Mesothelial cell of epicardium (in vitro differentiated cells): ENCODE results near the gene TGFB3. TPM values are rescaled to one million over a fixed set of nuclear protein-coding genes. Genes with fewer than 3 reads are reported as not detected.

Source experiments
- DNase-seq, 2 experiments: peaks; one replicate each; pipeline ENCODE4 v3.0.0; 2021; ENCODE audit warnings: low spot score in 2 of 2; ENCODE audit not compliant: unreplicated experiment in 2 of 2
- H3K27ac Mint-ChIP-seq: 2 replicates; pipeline ENCODE4 v1.8.0; 2021; ENCODE audit warnings: mixed read lengths
- H3K27me3 Mint-ChIP-seq: 2 replicates; pipeline ENCODE4 v1.8.0; 2021; ENCODE audit warnings: low read depth, mixed read lengths
- H3K36me3 Mint-ChIP-seq: 2 replicates; pipeline ENCODE4 v1.8.0; 2021; ENCODE audit warnings: mixed read lengths
- H3K4me1 Mint-ChIP-seq: 2 replicates; pipeline ENCODE4 v1.8.0; 2021; ENCODE audit warnings: mixed read lengths
- H3K4me3 Mint-ChIP-seq: 2 replicates; pipeline ENCODE4 v1.8.0; 2021; ENCODE audit warnings: mild to moderate bottlenecking, moderate library complexity, mixed read lengths
- H3K9me3 Mint-ChIP-seq: 2 replicates; pipeline ENCODE4 v1.8.0; 2021; ENCODE audit warnings: mixed read lengths
- total RNA-seq: library from RNA; stranded (reverse); gene quantifications from 3 replicates; pipeline ENCODE4 v1.2.1, GENCODE V29; 2021
- TF ChIP-seq, protein P1 (sequence below): fragments of 200-600 bp; sonication (generic); IDR thresholded peaks from one replicate; pipeline ENCODE4 v1.5.0; 2021; ENCODE audit warnings: antibody characterized with exemption; ENCODE audit not compliant: unreplicated experiment

The TGFB3 gene
- total RNA-seq, 1 donor from 2014 or later = 62.0 TPM

DNA sequence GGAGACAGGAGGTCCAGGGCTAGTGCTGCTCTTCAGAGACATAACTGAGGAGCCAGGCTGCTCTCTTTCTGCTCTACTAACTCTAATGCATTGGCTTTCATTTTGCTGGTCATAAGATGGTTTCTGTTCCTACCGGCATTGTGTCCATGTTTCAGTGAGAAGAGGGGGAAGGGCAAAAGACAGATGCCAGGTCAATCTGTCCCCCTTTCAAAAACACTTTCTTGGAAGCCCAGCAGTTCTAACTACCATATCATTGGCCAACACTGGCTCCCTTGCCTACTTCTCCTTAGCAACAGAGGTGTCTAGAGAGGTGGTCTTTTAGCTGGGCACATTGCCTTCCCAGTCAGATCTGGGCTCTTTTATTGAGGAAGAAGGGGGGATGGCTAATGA, 63.9 kb downstream of the TGFB3 start:
- Mint-ChIP-seq H3K4me1 (peaks cover 19% of the 10 kb centered on the region), H3K36me3 (peaks cover 16% of the 10 kb centered on the region), H3K4me3 (no peak overlapping the region), H3K9me3 (peaks cover 17% of the 10 kb centered on the region), H3K27ac (no peak overlapping the region), H3K27me3 (no peaks in the 10 kb centered on the region)
- TF ChIP-seq, protein P1, sequence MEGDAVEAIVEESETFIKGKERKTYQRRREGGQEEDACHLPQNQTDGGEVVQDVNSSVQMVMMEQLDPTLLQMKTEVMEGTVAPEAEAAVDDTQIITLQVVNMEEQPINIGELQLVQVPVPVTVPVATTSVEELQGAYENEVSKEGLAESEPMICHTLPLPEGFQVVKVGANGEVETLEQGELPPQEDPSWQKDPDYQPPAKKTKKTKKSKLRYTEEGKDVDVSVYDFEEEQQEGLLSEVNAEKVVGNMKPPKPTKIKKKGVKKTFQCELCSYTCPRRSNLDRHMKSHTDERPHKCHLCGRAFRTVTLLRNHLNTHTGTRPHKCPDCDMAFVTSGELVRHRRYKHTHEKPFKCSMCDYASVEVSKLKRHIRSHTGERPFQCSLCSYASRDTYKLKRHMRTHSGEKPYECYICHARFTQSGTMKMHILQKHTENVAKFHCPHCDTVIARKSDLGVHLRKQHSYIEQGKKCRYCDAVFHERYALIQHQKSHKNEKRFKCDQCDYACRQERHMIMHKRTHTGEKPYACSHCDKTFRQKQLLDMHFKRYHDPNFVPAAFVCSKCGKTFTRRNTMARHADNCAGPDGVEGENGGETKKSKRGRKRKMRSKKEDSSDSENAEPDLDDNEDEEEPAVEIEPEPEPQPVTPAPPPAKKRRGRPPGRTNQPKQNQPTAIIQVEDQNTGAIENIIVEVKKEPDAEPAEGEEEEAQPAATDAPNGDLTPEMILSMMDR = no peak
- no peak for DNase-seq

DNA sequence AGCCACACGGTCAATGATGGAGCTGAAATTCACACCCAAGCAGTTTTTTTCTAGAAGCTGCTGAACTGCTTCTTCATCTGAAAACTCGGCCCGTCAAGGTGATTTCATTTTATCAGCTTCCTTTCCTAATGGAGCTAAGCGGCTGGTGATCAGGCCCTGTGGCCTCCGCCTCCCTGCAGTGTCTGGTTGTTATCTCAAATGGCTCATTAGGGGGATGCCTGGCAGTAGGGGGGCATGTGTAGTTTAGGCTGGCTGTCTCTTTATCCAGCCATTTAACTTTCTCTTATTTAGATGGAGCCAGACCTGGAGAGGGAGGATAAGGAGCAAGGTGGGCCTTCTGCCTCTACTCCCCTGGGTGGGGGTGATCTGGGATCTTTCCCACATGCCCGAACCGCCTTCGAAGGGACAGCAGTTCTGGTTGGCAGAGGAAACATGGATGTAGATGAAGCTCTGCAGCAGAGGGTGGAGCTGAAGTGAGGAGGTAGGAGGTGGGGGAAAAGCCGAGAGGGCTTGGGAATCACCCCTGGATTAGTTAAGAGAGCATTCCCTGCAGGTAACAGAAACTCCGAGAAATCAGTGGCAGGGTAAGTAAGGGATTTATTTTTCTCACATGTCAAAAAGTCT, 64.4 kb downstream of the TGFB3 start:
- Mint-ChIP-seq H3K9me3 (peaks cover 17% of the 10 kb centered on the region), H3K36me3 (peaks cover 16% of the 10 kb centered on the region), H3K27me3 (no peaks in the 10 kb centered on the region), H3K4me3 (no peak overlapping the region), H3K4me1 (peaks cover 19% of the 10 kb centered on the region), H3K27ac (no peak overlapping the region)
- no peak for DNase-seq
- TF ChIP-seq, protein P1 = no peak

DNA sequence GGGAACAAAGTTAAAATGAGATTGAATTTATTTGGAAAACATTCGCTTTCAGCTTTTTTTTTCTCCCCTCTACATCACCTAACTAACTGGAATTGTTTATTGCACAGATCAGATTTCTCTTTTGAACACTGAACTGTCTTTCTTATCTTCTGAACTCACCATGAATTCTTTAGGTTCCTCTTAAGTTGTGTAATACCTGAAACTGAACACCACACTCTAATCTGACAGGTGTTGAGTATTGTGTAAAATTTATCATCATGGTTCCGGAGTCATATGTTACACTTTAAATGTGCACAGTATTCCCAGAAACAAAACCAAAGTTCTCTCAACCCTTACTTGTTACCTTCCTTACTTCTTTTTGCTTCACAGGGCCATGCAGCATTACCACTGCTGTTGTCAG, 66.8 kb downstream of the TGFB3 start:
- DNase-seq = no peak
- no peak overlapping the region for H3K4me3 Mint-ChIP-seq
- H3K27ac Mint-ChIP-seq = peak overlapping the region; percentile 45
- H3K9me3 Mint-ChIP-seq = no peaks in the 10 kb centered on the region
- H3K36me3 Mint-ChIP-seq = no peaks in the 10 kb centered on the region
- H3K27me3 Mint-ChIP-seq = no peaks in the 10 kb centered on the region
- TF ChIP-seq, protein P1 = no peak
- peaks cover 40% of the 10 kb centered on the region for H3K4me1 Mint-ChIP-seq

DNA sequence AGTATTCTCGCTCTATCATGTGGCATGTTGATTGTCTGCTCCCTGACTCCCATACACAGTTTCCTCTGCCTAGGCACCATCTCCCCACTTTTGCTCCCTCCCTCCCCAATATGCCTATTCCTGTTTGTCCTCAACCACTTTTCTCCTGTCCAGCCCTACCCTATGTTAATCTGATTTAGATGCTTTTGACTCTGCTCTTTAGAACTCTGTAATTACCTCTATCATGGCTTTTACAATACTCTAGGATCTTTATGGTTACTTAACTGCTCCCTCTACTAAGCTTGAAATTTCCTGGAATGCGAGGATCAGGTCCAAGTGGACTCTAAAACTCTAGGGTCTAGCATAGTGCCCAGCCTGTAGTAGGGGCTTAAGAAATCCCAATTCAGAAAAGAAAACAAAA, 68.6 kb downstream of the TGFB3 start:
- Mint-ChIP-seq H3K4me1 (peaks cover 48% of the 10 kb centered on the region), H3K27ac (no peak overlapping the region), H3K27me3 (no peaks in the 10 kb centered on the region), H3K36me3 (peaks cover 2% of the 10 kb centered on the region), H3K4me3 (no peak overlapping the region), H3K9me3 (no peaks in the 10 kb centered on the region)
- no peak for DNase-seq
- TF ChIP-seq, protein P1 = no peak

DNA sequence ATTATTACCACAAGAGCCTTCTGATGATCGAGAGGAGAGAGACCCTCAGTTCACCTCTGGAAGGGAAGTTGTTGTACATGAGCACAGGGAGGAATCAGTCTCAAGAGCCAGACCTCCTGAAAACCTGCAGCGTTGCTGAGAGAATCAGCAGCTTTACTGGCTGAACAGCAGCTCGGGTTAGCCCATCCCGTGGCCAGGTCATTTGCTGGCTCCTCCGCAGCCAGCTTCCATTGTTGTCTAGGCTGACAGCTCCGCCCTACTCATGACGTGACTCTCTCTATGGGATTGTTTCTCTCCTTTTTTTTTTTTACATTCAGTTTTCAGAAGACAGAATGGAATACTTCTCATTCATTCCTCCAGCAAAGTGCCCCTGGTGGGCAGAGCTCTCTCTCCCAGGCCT, 69.9 kb downstream of the TGFB3 start:
- Mint-ChIP-seq H3K27me3 (no peaks in the 10 kb centered on the region), H3K4me3 (peak overlapping the region; percentile 7), H3K9me3 (no peaks in the 10 kb centered on the region), H3K27ac (peak overlapping the region; percentile 59), H3K36me3 (peaks cover 2% of the 10 kb centered on the region), H3K4me1 (peaks cover 42% of the 10 kb centered on the region)
- DNase-seq = no peak
- TF ChIP-seq, protein P1 = no peak

DNA sequence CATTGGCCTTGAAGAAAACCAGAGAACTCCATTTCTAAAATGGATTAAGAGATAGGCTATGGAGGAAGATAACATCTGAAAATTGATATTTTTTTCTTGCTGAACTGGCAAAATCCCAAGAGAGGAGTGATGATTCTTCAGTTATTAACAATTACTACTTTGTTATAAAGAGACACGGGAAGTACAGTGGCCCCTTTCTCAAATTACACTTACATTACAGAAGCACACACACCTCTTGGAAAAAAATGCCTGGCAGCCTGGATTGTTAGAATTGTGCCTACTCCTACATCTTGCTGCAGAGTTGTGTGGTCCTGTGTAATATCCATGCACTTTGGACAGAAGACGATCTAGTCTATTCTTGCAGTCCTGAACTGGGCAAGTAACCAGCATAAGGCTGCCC, 71.7 kb downstream of the TGFB3 start:
- Mint-ChIP-seq H3K36me3 (peaks cover 2% of the 10 kb centered on the region), H3K27ac (peak overlapping the region; percentile 48), H3K9me3 (no peaks in the 10 kb centered on the region), H3K4me1 (peaks cover 49% of the 10 kb centered on the region), H3K27me3 (no peaks in the 10 kb centered on the region), H3K4me3 (no peak overlapping the region)
- TF ChIP-seq, protein P1 = no peak
- no peak for DNase-seq
